ENCODE results near the gene RAPGEF2.

- TF ChIP-seq CTCF (IDR thresholded peaks at IDR 0.05; ENCODE audit: extremely low read depth in 1 of 2, insufficient read depth in 1 of 2, low read depth in 1 of 2, low read length in 2 of 2): peak in 1 of 2 donors; percentile 10
- peak; percentile 73 for TF ChIP-seq POLR2AphosphoS5 (IDR thresholded peaks at IDR 0.05; ENCODE audit: insufficient read depth, low read depth, low read length)
- peak; percentile 34 for TF ChIP-seq POLR2A (IDR thresholded peaks at IDR 0.05; ENCODE audit: low read depth, low read length)
- no peak for TF ChIP-seq EZH2 (IDR thresholded peaks at IDR 0.05; ENCODE audit: borderline replicate concordance, low read depth, low read length, severe bottlenecking)
These were observed 125.1 kb downstream of the RAPGEF2 start for GRCh38 chr4:159227984-159228383.
